Astrocyte of the spinal cord (primary cell): Measurements from ENCODE around the gene FAM161B.

Source experiments
- DNase-seq: peaks from one replicate; pipeline ENCODE4 v3.0.0; 2011; ENCODE audit warnings: low read depth, low spot score
- H3K4me3 ChIP-seq: 2 replicates; pipeline ENCODE4 v1.5.1; 2011; ENCODE audit warnings: low read depth, mild to moderate bottlenecking, low read length, moderate library complexity
- in situ Hi-C: cut with HindIII; loops from 2 replicates; pipeline ENCODE4 v1.10.0; 2017; ENCODE audit warnings: low sequenced_read_pairs
- TF ChIP-seq, protein P1 (sequence below): IDR thresholded peaks from 2 replicates; pipeline ENCODE4 v1.5.1; 2012; ENCODE audit warnings: low read depth, mild to moderate bottlenecking, low read length, inconsistent platforms

The FAM161B gene

DNA sequence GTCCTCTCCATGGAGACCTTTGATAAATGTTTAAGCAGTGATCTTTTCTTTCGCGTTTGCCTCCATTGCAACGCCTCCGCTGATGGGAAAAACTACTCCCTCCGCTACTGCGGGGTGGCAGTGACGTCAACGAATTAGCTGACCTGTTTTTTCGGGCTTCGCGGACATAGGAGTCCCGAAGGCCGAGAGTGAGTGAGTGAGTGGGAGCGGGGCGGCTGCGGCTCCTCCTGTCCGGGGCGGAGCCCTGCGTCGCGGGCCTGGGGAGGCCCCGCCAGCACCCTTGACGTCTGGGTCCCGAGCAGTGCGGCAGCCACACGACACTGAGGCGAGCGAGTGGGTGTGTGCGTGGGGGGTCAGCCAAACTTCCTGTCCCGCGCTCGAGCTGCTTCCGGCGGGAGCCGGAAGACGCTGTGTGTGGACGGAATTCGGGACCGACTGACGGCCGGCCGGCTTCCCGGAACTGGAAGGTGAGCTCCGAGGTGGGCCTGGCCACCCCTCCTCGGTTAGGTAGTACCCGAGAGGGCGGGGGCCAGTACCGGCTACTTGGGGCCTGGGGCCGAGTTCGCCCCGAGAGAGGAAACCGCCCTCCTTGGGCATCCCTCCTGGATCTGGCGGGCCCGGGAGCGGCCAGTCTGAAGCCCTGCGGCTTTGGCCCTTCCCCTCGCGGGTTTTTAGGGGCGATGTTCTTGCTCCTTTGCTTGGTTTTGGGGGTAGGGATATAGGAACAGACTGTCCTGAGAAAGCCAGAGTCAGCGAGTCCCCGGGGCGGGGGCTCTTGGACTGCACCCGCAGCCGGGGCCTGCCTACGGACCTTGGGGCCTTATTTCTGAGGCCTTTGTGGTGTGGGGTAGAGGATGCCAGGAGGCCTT is 63.2 kb downstream of the FAM161B start, which contains the start of gene ZNF410:
TSS of gene ZNF410 (plus strand) at position 411 of the 869 bp plus-strand sequence. CDS start 5,317 bp downstream, outside the sequence.
- in situ Hi-C loops: no loop called here
- DNase-seq: peak; percentile 98
- peak within 1 kb of the TSS; percentile 91 for H3K4me3 ChIP-seq
- TF ChIP-seq, protein P1, sequence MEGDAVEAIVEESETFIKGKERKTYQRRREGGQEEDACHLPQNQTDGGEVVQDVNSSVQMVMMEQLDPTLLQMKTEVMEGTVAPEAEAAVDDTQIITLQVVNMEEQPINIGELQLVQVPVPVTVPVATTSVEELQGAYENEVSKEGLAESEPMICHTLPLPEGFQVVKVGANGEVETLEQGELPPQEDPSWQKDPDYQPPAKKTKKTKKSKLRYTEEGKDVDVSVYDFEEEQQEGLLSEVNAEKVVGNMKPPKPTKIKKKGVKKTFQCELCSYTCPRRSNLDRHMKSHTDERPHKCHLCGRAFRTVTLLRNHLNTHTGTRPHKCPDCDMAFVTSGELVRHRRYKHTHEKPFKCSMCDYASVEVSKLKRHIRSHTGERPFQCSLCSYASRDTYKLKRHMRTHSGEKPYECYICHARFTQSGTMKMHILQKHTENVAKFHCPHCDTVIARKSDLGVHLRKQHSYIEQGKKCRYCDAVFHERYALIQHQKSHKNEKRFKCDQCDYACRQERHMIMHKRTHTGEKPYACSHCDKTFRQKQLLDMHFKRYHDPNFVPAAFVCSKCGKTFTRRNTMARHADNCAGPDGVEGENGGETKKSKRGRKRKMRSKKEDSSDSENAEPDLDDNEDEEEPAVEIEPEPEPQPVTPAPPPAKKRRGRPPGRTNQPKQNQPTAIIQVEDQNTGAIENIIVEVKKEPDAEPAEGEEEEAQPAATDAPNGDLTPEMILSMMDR: no peak

DNA sequence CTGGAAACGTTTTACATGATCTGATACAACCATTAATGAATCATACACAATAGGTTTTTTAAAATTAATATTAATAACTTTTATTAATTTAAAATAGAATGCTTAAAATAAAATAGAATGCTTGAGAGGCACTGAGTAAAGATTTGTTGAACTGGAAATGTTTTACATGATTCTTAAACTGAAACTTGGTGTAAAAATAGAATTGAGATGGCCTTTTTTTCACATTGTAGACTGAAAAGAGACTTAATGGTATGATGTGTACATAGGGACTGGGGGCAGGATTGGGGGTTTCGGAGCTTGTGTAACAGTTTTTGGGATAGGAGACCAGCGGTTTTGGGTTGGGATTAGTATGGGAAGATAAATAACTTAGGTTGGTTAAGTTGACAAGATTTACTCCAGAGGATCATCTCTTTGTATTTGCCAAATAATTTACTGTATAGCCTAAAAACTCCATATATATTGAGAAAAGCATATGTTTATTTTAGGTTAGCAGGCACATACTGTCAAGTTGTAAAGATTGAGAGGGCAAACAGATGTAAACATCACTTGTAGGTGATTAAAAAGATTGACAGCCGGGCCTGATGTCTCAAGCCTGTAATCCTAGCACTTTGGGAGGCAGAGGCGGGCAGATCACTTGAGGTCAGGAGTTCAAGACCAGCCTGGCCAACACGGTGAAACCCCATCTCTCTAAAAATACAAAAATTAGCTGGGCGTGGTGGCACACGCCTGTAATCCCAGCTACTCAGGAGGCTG is 65.3 kb downstream of the FAM161B start:
- DNase-seq: no peak
- TF ChIP-seq, protein P1: no peak
- in situ Hi-C loops: no loop called here
- no peak overlapping the region for H3K4me3 ChIP-seq
